Stimulated activated CD8-positive, alpha-beta memory T cell treated with anti-CD3 and anti-CD28 coated beads, Interleukin-7, amount 100 ng/mL, for 48 hours (primary cell): ENCODE data around the gene MMP17.
"Not testable (repeated sequence)": the region's sequence is repeated elsewhere in the genome, so short reads cannot be mapped to it uniquely, and the experiment has no call there.

Source experiments
- DNase-seq, 2 donors: peaks; one replicate each; pipeline ENCODE4 v3.0.0-alpha.2; 2020; ENCODE audit warnings: low read depth in 1 of 2; ENCODE audit errors: extremely low read depth in 1 of 2

The MMP17 gene

GRCh38 chr12:131799828-131800593 is 28.2 kb upstream of the MMP17 start:
- no peak for DNase-seq

GRCh38 chr12:131800594-131801135 is 27.5 kb upstream of the MMP17 start:
- DNase-seq, result no peak

DNA sequence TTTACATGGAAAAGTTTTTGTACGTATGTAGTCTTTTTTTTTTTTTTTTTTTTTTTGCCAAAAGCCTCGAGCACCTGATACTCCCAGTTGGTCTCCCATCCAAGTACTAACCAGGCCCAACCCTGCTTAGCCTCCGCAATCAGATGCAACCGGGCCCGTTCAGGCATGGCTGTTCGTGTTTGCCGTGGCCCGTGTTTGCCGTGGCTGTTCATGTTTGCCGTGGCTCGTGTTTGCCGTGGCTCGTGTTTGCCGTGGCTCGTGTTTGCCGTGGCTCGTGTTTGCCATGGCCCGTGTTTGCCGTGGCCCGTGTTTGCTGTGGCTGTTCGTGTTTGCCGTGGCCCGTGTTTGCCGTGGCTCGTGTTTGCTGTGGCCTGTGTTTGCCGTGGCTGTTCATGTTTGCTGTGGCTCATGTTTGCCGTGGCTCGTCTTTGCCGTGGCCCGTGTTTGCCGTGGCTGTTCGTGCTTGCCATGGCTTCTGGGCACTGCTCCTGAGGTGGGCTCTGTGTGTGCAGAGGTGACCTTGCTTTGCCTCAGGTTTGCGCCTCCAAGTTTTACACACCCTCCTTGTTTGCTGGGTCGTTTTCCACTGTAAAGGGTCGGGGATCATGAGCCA is 26.8 kb upstream of the MMP17 start:
- DNase-seq, result no peak

- DNase-seq, result no peak
Observed at GRCh38 chr12:131803961-131804521, 24.2 kb upstream of the MMP17 start.

DNA sequence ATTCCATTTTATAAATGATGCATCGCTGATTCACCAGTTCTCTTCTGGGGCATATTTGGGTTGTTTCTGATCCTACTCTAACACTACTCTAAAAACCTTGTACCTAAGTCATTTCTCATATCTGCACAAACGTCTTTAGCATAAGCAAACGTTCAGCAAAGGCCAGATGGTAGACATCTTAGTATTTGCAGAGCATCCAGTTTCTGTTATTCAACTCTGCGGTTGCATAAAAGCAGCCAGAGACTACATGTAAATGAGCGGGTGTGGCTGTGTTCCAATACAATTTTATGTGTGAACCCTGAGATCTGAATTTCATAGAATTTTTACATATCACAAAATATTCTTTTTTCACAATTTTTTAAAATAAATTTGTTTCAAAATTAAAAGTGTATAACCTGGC is 22.8 kb upstream of the MMP17 start:
- DNase-seq, result no peak

GRCh38 chr12:131806674-131807073 is 21.5 kb upstream of the MMP17 start:
- DNase-seq, result no peak

DNA sequence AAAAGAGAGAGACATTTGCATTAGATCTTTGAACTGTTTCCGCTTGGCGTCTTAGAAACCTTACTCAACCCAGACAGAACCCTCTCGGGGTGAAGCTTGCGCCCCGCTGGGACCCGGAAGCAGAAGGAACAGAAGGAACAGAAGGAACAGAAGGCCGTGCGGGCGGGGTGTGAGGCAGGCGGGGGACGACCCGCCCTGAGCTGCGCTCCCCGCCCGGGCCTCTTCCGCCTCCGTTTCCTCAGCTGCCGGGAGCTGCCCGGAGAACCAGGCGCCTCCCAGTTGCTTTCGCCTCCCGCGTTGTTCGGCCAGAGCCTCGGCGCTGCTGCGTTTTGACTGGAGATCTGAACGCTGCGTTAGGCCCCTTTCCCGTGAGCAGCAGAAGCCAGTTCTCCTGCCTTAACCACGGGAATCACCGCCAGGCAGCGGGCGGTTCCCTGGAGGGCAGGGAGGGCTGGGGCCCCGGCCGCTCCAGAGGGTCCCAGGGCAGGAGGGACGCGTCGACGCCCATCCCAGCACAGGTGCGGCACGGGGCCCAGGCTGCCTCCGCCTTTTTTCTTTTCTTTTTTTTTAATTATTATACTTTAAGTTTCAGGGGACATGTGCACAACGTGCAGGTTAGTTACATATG is 19.3 kb upstream of the MMP17 start:
- no peak for DNase-seq

GRCh38 chr12:131809476-131810254 is 18.5 kb upstream of the MMP17 start:
- not testable (repeated sequence) for DNase-seq

GRCh38 chr12:131810726-131811125 is 17.5 kb upstream of the MMP17 start:
- no peak for DNase-seq

GRCh38 chr12:131815131-131815530 is 13.1 kb upstream of the MMP17 start:
- no peak for DNase-seq

- no peak for DNase-seq
Observed at GRCh38 chr12:131816495-131816894, 11.7 kb upstream of the MMP17 start.

DNA sequence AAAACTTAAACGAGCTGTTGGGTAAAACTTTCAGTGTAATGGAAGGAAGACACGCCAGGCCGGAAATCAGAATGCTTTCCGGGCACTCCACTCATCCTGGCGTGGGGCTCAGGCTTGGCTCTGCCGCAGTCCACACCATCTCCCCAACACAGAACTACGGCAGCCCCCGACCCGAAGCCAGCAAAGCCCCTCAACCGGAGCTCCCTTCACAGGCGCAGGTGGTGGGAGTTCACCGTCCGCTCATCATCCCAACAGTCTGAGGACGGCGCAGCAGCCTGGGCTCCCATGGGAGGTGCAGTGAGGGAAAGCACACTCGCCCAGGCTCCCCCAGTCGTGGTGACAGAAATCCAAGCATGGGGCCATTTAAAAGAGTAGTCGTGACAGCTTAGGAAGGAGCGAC is 11.0 kb upstream of the MMP17 start:
- DNase-seq, result no peak

GRCh38 chr12:131818821-131819585 is 9.2 kb upstream of the MMP17 start:
- no peak for DNase-seq

DNA sequence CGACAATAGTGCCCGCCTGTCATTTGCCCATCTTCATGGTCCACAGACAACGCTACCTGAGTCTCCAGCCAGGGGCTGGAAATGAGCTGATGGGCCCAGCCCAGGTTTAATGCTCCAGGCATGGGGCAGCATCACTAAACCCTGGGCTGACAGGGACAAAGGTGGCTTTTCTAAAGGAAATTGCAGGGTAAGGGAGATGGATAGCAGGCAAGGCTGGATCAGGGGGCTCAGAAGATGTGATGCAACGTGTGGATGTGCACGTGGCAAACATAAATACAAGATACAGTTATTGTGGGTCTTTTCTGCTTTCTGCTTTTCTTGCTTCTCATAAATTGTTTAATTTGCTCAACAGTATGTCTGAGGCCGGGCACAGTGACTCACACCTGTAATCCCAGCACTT is 3.7 kb upstream of the MMP17 start:
- no peak for DNase-seq

- DNase-seq, result no peak
Observed at GRCh38 chr12:131825146-131825892, 2.9 kb upstream of the MMP17 start.

- no peak for DNase-seq
Observed at GRCh38 chr12:131826097-131826928, 1.9 kb upstream of the MMP17 start.

DNA sequence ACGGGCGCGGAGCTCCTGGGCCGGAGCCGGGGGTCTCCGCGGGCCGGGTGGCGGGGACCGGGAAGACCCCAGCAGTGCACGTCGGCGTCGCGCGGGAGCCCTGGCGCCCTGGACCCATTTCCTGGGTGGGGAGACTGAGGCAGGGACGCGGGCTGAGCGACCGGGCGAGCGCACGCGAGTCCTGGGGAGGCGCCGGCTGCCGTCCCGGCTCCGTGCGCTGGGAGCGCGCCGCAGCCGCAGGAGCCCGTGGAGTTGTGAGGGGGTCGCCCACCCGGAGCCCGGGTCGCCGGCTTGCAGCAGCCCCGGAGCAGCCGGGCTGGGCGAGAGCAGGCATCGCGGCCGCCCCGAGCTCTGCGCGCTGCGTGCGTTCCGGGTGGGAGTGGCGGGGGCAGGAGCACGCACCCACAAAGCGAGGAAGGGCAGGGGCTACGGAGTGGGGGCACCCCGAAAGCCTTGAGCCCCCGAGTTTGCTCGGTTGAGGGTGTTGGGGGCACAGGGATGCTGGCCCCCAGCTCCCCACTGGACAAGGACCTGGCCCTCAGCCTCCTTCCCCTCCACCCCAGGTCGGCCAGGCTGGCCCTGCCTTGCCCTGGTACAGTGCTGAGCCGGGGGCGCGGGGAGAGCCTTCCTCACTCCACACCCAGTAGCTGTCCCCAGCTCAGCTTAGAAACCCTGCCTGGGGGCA is 620 bp downstream of the MMP17 start:
- no peak for DNase-seq

DNA sequence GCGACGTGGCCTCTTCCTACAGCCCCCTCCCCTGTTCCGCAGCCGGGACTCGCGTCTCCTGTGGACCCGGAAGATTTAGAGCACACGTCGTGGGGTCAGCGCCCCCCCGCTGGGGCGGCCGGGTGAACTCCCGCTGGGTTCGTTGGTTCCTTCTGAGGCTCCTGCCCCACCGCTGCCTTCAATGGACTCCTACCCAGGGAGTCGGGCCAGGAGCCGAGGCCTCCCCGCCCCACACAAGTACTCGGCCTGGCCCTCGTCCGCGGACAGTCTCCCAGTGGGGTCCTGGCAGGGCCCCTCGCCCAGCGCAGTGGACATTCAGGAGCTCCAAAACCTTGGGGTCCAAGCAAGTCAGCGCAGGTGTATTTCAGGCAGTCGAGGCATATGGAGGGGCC is 1.2 kb downstream of the MMP17 start:
- DNase-seq, result no peak
